WTC11 (cell line): Measurements from ENCODE around the gene TMEM98.

Experiments used
- CTCF ChIP-seq: fragments of 200-600 bp; IDR thresholded peaks from 2 replicates; pipeline ENCODE4 v1.8.0; 2022; ENCODE audit warnings: antibody characterized with exemption
- FOXP4 ChIP-seq: sonication (generic); formaldehyde crosslinking; IDR thresholded peaks from 2 replicates; pipeline ENCODE4 v1.8.0; 2022; ENCODE audit warnings: mild to moderate bottlenecking, missing genetic modification reagents
- SMAD3 ChIP-seq: sonication (generic); formaldehyde crosslinking; IDR thresholded peaks from 2 replicates; pipeline ENCODE4 v1.8.0; 2022; ENCODE audit warnings: missing genetic modification reagents, mild to moderate bottlenecking, borderline replicate concordance
- ZNF138 ChIP-seq: sonication (generic); formaldehyde crosslinking; conservative IDR thresholded peaks from 2 replicates; pipeline ENCODE4 v1.8.1; 2022; ENCODE audit warnings: mild to moderate bottlenecking, moderate library complexity, missing genetic modification reagents
- TF ChIP-seq, protein P1 (sequence below): sonication (generic); formaldehyde crosslinking; IDR thresholded peaks from 2 replicates; pipeline ENCODE4 v1.8.1; 2023; ENCODE audit warnings: mild to moderate bottlenecking, missing genetic modification reagents, moderate library complexity
- TF ChIP-seq, protein P2 (sequence below): sonication (generic); formaldehyde crosslinking; IDR thresholded peaks from 2 replicates; pipeline ENCODE4 v1.8.1; 2023; ENCODE audit warnings: mild to moderate bottlenecking, missing genetic modification reagents

- TF ChIP-seq SMAD3 (CRISPR knock-in tag), result no peak
- TF ChIP-seq, protein P1, sequence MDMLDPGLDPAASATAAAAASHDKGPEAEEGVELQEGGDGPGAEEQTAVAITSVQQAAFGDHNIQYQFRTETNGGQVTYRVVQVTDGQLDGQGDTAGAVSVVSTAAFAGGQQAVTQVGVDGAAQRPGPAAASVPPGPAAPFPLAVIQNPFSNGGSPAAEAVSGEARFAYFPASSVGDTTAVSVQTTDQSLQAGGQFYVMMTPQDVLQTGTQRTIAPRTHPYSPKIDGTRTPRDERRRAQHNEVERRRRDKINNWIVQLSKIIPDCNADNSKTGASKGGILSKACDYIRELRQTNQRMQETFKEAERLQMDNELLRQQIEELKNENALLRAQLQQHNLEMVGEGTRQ (CRISPR knock-in tag), result no peak
- no peak for TF ChIP-seq CTCF
- TF ChIP-seq, protein P2, sequence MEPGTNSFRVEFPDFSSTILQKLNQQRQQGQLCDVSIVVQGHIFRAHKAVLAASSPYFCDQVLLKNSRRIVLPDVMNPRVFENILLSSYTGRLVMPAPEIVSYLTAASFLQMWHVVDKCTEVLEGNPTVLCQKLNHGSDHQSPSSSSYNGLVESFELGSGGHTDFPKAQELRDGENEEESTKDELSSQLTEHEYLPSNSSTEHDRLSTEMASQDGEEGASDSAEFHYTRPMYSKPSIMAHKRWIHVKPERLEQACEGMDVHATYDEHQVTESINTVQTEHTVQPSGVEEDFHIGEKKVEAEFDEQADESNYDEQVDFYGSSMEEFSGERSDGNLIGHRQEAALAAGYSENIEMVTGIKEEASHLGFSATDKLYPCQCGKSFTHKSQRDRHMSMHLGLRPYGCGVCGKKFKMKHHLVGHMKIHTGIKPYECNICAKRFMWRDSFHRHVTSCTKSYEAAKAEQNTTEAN (CRISPR knock-in tag), result no peak
- no peak for TF ChIP-seq ZNF138 (CRISPR knock-in tag)
- no peak for TF ChIP-seq FOXP4 (CRISPR knock-in tag)
Measured at GRCh38 chr17:32878211-32878610, 49.7 kb upstream of the TMEM98 start.
